Stimulated activated CD8-positive, alpha-beta memory T cell treated with anti-CD3 and anti-CD28 coated beads, Interleukin-7, amount 100 ng/mL, for 1 hour (primary cell): ENCODE data around the gene PRDM16.
"Not testable (repeated sequence)": the region's sequence is repeated elsewhere in the genome, so short reads cannot be mapped to it uniquely, and the experiment has no call there.

Source experiments
- DNase-seq, 2 donors: peaks; one replicate each; pipeline ENCODE4 v3.0.0-alpha.2; 2020; ENCODE audit warnings: low read depth in 2 of 2

PRDM16 gene

DNA sequence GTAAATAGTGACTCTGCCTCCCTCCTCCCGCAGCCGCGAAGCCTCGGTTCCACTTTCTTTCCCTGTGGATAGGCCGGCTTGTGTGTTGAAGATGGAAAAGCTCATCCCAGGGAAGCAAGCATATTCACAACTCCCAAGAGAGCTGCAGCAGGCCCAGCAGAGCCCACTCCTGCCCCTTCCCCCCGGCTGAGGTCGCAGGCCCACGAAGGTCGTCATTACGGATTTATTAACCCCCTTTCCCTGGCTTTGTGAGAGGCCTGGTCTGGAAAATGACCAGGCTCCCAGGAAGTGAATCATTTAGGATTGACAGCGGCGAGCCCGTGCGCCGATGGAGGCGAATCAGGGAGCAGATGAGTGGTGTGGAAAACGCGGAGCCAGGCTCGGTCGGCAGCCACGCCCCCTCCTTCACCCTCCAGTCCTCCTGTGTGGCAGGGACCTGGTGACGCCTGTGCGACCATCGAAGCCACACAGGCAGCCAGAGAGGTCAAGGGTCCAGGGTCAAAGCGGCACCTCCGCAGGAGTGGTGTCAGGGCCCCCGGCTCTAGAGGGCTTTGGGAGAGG is 93.4 kb downstream of the PRDM16 start:
- DNase-seq: no peak

DNA sequence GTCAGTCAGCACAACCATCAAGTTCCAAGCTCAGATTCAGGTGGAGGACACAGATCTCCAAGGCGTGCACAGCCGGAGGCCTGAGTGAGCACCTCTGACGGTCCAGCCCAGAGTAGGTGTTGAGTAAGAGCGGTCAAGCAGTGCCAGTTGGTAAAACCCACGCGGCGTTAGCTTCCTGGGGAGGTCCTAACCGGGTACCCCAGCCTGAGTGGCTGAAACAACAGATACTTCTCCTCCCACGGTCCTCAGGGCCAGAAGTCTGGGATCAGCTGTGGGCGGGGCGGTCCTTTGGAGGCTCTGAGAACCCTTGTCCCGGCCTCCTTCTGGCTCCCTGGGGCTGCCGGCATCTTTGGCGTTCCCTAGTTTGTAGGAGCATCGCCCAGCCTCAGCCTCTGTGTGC is 94.4 kb downstream of the PRDM16 start:
- DNase-seq: no peak

DNA sequence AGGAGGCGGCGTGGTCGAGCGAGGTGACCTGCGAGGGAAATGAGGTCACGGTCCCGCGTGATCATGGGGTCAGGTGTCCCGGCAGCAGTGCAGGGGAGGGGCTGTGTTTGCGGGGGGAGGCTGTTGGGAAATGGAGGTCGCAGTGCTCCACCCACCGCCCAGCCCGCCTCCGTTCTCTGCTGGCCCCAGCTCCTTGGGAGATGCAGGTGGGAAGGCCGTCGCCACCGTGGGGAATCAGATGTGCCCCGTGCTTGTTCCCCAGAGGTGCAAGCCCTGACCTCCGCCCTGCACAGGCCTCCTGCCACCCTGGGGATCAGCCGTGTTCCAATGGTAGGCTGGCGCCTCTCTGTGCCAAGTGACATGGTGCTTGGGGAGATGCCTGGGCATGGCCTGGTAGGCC is 95.7 kb downstream of the PRDM16 start:
- DNase-seq: no peak

DNA sequence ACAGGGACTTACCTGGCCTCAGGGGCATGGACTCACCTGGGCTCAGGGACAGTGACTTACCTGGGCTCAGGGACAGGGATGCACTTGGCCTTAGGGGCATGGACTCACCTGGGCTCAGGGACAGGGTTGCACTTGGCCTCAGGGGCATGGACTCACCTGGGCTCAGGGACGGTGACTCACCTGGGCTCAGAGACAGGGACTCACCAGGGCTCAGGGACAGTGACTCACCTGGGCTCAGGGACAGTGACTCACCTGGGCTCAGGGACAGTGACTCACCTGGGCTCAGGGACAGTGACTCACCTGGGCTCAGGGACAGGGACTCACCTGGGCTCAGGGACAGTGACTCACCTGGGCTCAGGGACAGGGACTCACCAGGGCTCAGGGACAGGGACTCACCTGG is 96.2 kb downstream of the PRDM16 start:
- not testable (repeated sequence) for DNase-seq

DNA sequence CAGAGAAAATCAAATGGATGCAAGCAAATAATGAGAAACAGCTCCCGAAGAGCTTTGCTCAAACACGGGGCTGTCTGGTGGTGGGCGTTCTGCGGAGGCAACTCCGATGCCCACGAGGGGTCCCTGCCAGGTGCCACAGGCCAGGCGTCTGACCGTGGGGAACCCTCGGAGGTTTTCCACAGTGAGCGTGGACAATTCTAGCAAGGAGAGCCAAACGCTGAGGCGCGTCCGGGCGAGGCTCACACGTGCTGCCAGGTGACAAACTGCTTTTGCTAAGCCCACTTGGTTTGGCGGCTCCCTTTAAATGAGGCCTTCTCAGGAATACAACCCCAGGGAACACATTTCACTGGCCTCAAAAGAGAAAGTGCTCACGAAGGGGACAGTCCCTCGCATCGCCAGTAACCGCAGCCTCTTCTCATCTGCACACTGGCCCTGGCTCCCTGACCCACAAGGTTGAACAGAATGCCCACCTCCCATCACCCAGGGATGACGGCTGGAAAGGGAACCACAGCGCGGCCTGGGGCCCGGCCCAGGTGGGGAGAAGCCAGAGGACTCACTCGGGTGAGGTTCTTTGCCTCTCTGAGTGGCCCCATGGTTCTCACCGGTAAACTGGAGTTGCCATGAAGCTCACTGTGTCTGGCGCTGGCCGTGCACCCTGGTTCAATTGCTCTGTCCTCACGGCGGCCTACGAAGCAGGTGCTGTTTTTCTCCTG is 97.4 kb downstream of the PRDM16 start:
- no peak for DNase-seq

DNA sequence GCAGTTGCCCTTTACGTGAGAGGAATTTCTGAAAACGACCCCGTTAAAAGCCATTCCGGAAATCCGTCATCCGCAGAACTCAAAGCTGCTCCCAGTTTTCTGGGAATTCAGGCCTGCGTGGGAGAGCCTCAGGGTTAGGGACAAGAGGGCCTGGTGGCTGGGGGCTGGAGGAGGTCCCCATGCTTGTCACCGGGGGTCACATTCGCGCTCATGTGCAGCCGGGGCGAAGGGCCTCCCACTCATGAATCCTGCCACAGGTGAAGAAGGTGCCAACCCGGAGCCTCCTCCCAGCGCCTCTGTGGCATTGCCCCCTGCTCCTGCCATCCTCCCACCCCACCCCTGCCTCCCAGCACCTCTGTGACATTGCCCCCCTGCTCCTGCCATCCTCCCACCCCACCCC is 98.3 kb downstream of the PRDM16 start:
- DNase-seq: no peak

DNA sequence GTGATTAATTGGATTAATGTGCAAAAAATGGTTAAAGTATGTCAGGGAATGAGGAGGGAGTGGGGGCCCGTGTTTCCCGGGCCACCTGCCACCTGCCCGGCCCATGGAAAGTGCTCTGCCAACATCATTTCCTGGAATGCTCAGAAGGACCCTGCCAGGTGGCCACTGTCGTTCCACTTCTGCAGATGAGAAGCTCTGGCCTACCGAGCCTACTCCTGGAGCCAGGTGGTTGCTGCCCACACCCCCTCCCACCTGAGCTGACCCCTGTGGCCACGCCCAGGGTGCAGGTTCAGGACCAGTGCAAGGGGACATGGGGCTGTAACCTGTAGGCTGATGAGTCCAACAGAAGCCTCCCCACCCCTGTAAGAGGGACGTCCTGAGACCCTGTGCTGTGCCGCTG is 99.7 kb downstream of the PRDM16 start:
- no peak for DNase-seq

DNA sequence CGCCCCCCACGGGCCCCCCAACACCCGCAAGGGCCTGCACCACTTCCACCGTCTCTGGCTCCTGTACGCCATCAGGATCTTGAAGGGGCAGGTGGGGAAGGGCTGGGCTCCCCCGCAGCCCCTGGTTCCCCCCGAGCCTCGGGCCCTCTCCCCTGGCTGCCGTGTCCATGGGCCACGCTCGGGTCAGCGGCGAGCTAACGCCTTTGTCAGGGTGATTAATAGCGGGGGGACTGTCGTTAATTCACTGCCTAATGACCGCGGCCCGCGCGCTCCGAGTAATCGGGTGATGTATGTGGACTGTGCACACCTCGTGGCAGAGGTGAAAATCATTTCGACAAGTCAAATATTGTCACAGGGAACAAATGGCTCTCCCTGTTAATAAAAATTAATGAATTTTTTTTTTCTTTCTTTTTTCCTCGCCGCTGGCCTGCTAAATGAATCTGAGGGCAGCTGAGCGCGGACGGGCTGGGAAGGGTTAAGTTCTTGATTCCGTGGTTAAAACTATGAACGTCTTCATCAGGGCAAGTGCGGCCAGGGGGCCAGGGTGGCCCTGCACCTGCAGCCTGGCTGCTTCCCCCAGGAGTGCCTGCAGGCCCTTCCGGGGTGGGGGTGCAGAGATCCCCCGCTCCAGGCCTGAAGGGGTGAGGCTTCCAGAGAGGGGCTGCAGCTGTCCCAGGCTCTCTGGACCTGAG is 100.8 kb downstream of the PRDM16 start:
- DNase-seq: no peak

DNA sequence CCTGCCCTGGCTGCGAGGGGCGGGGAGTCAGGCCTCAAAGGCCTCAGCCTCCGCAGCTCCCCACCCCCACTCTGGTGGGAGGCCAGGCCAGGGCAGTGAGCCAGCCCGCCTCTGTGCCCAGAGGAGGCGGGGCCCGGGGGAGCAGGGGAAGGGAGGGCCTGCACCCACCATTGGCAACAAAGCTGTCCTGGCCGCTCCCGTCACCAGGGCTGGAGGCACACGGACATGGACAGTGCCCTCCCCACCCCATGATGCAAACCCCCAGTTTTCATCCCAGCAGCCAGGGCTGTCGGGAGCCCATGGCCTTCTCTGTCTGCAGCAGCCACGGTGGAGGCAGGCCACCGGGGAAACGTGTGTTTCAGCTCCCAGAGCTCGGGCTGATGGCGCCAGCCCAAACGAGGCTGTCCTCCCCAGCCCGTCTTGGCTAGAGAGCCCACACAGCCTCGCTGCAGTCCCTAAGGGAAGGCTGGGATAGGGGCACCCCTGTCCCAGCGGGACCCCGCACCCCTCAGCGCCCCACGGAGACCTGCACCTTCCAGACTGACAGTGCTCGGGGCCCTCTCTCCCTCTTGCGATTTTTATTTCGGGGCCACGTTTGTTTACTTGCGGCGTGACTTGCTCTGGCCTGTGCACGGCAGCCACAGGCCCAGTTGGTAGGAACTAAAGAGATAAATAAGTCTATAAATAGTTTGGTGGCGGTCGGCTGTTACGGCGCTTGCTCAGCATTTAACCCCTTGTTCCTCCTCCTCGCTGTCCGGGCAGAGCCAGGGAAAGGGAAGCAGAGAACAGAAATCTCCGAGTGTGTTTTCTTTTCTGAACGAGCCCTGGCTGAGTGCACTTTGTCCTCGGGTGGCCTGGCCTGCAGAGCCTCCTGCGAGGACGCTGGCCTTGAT is 101.8 kb downstream of the PRDM16 start:
- DNase-seq: no peak

DNA sequence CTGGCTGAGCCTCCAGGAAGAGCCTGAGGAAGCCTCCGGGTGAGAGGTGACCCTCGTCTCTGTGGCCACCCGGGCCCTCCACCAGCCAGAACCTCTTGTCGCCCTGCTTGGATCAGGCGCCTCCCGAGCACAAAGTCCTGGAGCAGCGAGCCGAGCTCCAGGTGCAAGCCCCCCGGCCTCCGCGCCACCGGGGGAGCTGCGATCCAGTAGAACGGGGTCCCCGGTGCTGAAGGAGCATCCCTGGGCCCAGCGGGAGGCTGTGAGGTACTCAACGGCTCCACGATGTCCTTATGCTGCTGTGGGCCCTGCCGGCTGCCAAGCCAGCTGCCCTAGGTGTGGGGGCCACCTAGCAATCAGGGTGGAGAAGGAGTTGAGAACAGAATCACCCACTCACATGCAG is 102.8 kb downstream of the PRDM16 start:
- DNase-seq: no peak

DNA sequence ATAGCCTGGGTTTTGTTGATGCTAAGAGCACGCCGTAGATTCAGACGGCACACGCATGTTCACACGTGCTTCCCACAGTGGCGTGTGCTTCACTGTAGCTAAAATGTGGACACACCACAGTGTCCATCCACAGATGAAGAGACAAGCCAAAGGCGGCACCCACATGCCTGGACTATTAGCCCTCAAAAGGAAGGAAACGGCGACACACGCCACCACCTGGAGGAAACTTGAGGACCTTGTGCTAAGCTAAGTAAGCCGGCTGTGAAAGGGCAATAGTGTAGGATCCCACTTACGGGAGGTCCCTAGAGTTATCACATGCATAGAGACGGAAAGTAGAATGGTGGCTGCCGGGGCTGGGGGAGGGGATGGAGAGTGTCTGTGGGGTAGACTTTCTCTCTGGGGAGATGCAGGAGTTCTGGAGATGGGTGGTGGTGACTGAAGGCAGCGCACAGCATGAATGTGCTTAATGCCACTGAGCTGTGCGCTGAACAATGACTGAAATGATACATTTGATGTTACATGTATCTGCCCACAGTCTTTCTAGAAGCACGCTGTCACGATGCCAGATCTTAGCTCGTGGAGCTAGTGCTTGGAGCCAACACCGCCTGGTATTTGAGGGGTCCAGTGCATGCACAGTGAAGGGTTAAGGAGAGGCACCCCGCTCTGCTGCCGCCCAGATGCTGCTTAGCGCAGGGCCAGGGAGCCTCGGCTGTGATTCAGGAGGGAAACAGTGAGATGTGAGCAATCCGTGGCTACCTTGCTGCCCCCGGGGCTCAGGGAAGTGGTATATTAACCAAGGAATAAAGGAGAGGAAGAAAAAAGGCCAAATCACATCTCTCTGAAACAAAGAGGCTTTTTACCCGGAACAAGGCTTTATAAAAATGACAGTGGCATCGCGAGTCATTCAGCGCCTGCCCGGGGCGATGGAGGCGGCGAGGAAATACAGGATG is 103.7 kb downstream of the PRDM16 start:
- no peak for DNase-seq

DNA sequence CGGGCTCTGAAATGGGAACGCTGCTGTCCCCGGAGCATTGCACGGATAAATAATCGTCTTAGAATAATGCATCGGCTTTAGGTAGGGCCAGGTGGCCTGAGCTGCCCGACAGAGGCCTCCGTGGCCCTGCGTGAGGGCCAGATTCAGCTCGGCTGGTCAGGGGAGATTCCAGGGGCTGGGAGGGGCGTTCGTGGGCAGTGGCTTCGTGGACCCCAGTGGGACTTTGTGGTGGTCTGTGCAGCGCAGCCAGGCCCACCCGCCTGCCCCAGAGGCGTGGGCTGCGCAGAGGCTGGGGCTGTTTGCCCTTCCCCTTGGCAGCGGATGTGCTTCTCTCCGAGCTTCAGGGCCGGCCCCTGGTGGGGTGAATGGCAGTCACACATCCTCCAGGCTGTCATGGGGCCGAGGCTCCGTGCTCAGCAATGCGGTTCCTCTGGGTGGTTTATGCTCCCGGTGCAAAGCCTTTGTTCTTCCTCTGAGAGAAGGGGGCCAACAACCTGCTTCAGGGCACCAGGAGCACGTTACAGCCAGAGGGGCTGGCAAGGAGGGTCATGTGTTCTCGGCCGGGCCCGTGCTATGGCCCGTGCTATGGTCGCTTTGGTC is 104.5 kb downstream of the PRDM16 start:
- no peak for DNase-seq

DNA sequence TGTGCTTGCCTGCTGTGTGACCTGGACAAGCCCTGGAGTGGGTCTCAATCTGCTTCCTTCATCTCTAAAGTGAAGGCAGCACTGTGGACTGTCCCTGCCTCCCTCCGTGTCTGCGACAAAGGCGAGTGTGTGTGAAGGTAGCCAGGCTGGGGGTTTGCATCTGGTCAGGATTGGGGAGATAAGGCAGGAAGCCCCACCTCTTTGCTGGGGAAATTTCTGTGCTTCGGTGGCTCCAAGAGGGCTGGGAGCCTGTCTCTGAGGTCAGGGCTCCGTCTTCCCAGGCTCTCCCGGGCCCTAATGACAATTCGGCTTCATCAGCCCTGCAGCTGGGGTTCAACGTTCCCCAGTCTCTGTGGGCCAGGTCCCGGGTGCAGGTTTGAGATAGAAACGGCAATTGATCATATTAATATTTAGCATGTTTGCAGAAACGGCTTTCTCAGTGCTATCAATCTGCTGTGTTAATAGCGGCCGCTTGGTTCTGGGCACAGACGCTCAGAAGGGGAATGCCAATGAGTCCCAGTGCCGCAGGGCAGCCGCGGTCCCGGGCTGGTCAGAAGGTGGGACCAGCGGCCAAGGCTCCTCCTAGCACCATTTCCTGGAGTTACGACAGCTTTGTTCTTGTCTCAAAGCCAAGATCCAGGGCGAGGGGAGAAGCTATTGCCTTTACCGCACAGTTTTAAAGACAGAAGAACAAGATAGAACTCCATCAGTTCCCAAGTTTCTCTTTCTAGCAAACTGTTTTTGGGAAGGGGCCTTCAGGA is 105.7 kb downstream of the PRDM16 start:
- no peak for DNase-seq

DNA sequence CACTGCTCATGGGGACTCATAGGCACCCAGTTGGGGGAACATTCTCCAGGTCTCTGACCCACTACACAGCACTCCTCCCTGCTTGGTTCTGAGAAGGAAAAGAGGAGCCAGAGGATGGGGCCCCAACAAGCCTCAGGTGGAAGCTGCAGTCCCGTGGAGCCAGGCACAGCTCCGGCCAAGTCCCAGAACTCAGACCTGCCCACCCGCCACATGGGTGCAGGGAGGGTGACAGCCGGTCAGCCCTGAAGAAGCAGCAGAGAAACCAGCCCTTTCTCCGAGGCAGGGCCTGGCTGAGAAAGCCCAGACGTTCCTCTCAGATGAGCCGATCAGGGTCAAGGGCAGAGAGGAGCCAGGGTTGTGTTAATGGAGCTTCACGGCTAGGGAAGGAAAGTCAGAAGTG is 106.5 kb downstream of the PRDM16 start:
- no peak for DNase-seq

DNA sequence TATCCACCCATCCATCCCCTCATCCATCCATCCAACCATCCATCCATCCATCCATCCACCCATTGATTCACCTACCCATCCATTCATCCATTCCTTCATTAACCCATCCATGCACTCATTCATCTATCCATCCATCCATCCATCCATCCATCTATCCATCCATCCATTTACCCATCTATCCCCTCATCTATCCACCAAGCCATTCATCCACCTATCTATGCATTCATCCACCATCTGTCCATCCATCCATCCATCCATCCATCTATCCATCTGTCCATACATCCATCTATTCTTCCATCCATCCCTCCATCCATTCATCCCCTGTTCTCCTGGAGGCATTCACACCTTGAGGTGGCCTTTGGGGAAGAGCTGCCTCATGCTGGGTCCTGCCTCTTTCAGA is 107.0 kb downstream of the PRDM16 start:
- DNase-seq: no peak

DNA sequence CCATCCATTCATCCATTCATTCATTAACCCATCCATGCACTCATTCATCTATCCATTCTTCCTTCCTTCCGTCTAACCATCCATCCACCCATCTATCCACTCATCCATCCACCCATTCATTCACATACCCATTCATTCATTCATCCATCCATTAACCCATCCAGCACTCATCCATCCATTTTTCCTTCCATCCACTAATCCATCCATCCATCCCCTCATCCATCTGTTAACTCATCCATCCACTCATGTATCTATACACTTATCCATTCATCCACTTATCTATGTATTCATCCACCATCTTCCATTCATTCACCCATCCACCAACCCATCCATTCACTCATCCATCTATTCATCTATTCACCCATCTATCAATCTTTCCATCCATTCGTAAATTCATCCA is 107.8 kb downstream of the PRDM16 start:
- no peak for DNase-seq

DNA sequence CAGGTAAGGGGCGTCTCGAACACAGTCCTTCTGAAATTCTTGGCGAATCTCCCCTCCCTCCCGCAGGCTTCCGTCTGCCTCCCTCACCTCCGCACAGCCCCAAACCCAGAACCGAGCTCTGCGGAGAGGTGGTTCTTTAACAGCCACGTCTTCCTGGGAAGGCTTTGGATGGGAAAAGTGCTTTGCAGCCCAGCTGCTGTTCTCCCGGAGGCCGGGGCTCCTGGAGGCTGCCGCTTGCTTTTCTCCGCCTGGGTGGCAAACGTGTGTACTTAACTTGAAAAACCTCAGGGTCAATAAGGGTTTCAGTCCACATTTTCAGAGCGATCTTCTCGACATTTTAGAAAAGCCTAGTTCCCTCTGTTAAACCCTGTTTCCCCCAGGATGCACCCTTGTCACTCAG is 109.3 kb downstream of the PRDM16 start:
- no peak for DNase-seq

DNA sequence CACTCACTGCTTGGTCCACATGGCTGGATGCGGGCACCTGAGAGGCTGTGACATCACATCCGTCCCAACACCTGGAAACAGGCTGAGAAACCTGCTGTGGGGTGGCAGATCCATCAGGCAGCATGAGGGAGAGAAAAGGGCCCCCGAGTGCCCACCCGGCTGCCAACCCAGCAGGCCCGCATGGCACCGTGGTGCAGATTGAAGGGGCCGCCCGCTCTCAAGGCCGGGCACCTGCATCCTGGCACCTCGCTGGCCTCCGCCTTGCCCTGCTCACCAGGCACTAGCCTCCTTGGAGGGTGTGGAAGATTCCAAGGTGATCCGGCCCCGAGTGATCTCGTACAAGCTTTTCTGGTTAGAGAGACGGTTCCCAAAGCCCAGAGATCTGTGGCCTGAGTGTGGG is 110.5 kb downstream of the PRDM16 start:
- DNase-seq: no peak

DNA sequence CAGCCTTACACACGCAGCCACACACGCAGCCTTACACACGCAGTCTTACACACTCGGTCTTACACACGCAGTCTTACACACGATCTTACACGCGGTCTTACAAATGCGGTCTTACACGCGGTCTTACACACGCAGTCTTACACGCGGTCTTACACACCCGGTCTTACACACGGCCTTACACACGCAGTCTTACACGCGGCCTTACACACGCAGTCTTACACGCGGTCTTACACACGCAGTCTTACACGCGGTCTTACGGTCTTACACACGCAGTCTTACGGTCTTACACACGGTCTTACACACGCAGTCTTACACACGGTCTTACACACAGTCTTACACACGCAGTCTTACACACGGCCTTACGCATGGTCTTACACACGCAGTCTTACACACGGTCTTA is 111.9 kb downstream of the PRDM16 start:
- DNase-seq: no peak

DNA sequence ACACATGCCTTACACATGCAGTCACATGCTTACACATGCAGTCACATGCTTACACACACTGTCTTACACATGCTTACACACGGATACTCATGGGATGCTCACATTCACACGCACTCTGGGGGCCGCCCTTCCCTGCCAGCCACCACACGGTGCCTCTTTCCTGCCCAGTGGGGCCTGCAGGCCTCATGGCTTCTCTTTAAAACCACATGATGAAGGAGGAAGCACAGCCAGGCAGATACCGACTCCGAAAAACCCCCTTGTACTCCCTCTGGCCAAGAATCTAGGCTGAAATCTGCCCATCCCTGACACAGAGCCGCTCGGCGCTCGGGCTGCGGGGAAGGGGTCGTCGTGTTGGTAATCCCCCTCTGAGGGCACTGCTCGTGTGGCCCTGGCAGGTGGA is 113.0 kb downstream of the PRDM16 start:
- DNase-seq: no peak
